HG03045 (cell line): ENCODE data around the gene SHOC2.
A peak's percentile ranks its signal among the peaks of the same experiment; 100 is the strongest.

Experiments
- ATAC-seq: cut with Tn5 transposase; IDR thresholded peaks from one replicate; pipeline ENCODE4 v1.9.1; 2021; ENCODE audit warnings: mild to moderate bottlenecking, moderate library complexity; ENCODE audit not compliant: unreplicated experiment

The SHOC2 gene

GRCh38 chr10:110979611-110980010, 60.2 kb downstream of the SHOC2 start:
- no peak for ATAC-seq

GRCh38 chr10:110980807-110981206, 61.4 kb downstream of the SHOC2 start:
- no peak for ATAC-seq

- no peak for ATAC-seq
These were observed 64.1 kb downstream of the SHOC2 start for GRCh38 chr10:110983466-110983865.

- ATAC-seq: no peak
These were observed 66.3 kb downstream of the SHOC2 start for GRCh38 chr10:110985497-110986275.

- no peak for ATAC-seq
These were observed 69.6 kb downstream of the SHOC2 start for GRCh38 chr10:110989016-110989415.

DNA sequence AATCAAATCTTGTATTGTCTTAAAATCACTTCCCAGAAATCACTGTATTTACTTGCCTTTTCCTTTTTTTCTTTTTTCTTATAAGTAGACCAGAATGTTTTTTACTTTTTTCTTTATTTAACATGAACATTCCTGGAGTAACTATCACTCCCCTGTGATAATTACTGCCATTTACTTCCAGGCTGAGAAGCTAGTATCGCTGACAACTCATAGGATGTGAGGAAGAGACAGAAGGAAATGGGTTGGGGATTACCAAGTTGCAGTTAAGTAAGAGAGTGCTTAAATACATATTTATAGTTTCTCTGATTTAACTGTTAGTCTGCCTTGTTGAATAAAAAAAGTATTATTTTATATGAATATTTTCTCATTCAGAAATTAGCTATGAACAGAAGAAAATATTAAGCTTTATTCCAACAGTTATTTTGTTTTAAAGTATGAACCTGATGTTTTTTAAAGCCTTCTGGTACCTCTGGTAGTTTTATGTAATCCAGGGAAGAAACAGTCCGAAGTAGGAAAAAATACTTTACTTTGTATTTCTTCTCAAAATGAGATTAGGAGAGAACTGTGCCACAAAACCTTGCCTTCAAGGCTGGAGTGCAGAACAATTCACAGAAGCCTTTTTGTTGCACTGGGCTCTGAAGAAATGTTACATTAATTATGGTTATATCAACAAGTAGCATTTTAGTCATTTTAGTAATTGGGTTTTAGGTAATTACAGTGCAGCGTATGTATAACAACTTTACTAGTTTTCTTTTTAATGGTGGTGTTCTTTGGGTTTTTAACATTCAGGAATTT, 72.8 kb downstream of the SHOC2 start:
- ATAC-seq: no peak

DNA sequence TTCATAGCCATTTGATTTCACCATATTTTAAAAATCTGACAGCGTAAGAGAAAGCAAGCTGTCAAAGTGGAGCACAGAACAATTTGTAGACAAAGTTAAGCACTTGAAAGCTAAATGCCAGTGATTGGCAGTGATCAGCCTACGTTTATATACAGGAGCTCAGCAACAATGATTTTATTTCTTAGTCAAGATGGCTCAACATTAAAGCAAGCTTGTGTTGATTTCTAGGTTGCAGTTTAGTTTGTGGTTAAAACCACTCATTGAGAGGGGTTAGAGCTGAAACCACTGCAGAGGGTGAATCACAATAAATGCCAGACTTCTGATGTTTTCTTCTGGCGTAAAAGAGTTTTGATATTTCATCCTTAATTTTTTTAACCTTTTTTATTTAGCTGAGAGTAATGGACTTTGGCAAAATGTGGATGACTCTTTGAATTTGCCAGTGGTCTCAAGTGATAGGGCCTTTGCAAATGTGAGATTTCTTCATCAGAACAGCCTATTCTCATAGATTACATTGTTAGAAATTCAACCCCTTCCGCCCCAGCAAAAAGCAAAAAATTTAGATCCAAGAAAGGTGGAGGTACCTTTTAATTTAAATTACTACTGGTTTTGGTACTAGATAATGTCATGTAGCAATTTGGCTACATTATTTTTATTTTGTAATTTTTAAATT, 73.8 kb downstream of the SHOC2 start:
- no peak for ATAC-seq

DNA sequence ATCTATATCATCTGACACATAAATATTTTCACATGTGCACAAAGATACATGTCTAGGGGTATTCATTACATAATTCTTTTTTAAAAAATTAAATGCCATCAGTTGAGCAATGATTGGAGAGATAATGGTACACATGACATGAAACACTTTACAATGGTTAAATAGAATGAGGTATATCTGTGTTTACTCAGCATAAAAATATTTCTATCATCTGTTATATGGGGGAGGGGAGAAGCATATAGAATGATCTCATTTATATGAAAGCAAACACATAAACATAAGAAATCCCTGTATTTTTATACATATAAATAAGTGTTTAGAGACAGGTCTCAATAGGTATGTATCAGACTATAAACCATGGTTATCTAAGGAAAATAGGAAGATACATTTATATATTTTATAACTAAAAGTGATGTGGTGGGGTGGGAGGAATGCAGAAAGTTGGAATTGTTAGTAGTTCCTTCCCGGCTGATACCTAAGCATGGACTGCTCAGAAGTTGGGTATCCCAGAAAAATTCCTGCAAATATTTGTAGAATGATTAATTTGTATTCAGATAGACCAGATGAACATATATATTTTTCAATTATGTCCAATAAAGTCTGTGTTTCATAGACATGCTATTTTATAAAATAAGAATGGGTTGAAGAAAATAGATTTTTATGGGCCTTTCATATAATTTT, 75.1 kb downstream of the SHOC2 start:
- no peak for ATAC-seq

GRCh38 chr10:110995301-110995700, 75.9 kb downstream of the SHOC2 start:
- ATAC-seq: no peak

DNA sequence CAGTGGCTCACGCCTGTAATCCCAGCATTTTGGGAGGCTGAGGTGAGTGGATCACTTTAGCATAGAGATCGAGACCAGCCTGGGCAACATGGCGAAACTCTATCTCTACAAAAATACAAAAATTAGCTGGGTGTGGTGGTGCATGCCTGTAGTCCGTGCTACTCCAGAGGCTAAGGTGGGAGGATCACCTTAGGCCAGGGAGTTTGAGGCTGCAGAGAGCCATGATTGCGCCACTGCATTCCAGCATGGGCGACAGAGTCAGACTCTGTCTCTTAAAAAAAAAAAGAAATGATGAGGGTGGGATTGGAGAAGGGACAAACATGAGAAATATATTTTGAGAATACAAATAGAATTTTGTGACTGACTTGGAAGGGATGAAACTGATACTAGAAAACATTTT, 76.9 kb downstream of the SHOC2 start:
- no peak for ATAC-seq

DNA sequence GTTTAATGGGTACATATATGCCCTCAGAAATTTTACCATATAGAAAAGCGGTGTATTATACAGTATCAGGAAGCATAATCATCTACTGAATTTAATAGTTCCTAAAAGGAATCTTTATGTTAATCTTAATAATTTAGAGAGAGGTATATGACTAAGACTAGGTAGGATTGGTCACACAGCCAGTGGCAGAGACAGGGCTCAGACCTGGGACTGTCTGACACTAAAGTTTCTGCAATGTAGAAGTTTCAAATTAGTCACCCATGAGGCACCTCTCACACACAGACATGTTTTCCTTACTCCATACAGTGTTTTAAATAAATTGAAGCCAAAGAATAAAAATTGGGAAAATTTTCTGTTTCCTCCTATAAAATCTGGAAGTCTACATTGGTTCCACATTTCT, 84.6 kb downstream of the SHOC2 start:
- ATAC-seq: no peak

- no peak for ATAC-seq
These were observed 88.1 kb downstream of the SHOC2 start for GRCh38 chr10:111007486-111007885.

DNA sequence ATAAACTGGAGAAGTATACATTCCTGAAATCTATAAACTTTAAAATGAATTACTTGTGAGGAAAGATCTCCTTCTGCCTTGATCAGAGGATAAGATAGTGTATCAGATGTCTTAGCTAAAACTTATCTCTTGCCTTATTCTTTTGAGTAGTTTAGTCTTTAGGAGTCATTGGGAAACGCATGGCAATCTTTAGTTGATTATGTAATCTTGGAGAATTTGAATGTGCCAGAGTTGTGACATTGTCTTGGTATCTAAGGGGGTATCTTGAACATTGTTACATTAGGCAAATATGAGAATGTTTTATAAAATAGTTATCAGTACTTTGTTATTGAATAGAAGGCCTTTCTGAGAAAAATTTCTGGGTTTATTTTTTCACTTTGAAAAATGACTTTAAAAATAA, 95.8 kb downstream of the SHOC2 start:
- no peak for ATAC-seq

- ATAC-seq: no peak
These were observed 97.7 kb downstream of the SHOC2 start for GRCh38 chr10:111017098-111017497.

DNA sequence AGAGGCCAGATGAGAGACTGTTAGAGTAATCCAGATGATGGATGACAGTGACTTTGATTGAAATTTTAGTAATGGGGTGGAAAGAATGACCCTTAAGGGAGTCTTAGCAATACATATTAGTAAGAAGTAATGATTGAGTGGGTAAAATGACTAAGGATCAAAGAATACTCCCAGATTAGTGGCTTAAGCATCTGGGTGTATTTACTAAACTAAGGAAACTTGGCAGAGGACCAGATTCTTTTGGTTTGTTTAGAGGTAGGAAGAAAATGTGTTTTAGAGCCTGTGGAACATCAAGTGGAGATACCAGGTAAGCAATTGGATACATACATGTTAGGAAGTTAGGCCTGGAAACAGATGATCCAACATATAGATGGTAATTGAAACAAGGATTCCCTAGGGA, 98.6 kb downstream of the SHOC2 start:
- no peak for ATAC-seq

DNA sequence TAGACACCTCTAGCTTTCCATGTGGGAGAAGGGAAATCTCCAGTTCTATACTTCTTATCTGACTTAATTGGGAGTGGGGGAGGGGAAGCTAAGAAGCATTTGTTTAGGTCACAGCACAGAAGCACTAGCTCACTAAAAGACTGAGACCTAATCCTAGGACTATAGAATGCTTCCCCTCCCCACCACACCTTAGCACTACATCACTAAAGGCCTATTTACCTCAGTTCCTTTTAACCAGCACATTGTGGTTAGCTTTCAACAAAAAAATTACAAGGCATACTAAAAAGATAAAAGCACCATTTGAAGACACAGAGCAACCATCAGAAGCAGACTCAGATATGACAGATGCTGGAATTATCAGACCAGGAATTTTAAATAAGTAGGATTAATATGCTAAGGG, 103.7 kb downstream of the SHOC2 start:
- ATAC-seq: no peak

DNA sequence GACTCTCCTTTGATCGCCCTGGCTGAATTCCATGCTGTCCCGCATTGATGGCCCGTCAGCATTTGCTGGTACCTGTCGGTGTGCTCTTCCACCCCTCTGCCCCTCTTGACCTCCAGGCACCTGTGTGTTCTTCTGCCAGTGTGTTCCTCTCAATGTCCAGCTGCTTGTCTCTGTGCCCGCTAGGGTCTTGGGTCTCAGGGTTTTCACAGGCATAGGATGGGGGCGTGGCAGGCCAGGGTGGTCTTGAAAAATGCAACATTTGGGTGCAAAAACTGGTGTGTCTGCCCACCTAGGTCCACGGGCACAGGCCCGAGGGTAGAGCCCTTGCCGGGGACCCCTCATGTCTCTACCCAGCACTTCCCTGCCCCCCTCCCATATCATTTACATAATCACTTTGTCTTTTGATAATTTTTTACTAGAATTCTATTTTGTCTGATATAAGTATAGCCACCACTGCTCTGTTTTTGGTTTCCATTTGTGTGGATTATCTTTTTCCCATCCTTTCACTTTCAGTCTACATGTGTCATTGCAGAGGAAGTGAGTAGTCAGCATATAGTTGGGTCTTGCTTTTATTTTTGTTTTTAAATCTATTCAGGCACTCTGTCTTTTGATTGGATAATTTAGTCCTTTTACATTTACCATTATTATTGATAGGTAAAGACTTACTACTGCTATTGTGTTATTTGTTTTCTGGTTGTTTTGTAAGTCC, 110.8 kb downstream of the SHOC2 start:
- peak; percentile 40 for ATAC-seq

DNA sequence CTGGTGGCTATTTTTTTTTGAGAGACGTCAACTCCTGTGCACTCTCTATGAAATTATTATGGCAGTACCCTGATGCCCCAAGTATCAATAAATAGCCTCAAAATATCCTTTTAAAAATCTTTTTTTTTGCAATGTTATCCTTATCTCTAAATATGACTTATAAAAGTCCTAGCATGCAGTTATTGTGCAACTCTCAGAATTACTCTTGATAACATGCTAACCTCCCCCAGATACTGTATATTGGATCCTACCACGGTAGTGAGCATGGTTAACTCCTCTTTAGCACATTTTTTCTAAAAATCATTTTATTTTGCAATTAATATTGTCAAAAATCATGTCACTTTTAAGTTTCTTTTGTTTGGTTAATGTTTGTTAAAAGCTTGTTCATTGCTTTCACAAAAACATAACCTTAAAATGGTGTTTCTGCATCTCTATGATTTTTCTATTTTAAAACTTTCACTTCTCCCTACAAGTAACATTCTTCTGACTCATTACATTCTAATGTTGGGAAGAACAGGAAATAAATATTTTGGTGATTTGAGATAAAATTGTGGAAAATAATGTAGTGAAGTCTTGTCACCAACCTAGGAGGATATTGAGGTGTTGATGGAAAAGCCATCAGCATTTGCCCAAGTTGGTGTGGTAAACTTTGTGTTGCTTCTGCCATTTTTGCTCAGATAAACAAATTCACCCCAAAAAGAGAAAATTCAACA, 115.3 kb downstream of the SHOC2 start:
- ATAC-seq: no peak

GRCh38 chr10:111035542-111035941, 116.1 kb downstream of the SHOC2 start:
- ATAC-seq: no peak

DNA sequence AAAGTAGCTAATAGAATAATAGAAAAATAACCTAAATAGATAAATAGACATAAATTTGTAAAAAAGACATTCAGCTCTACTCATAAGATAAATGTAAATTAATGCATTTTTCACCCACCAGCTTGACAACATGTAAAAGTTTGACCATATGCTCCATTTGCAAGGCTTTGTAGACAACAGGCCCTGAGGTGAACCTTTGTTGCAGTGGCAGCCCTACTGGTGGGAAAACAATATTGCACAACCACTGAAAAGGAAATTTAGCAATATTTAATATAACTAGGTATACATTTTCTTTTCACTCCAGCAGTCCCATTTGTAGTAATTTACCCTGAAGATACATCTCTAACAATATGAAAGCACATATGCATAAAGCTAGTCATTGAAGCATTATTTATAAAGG, 118.5 kb downstream of the SHOC2 start:
- no peak for ATAC-seq
